ENCODE measurements around the gene ECHS1.

DNA sequence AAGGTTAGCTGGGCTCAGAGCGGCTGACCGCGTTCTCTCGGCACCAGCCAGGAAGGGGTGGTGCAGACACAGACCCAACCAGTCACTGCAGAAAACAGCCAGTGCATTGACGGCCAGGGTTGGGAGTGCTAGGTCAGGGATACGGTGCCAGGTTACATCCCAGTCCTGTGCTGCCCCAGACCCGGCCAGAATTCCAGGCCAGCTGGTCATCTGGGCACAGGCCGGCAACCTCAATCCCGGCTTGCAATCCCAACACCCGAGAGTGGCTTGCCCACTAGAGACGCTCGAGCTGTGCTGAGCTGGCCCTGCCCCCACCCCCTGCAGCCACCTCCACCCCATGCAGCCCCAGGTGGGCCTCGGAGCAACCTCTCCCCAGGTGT is 22.2 kb downstream of the ECHS1 start:
- TF ChIP-seq ZNF561 (CRISPR knock-in tag; conservative IDR thresholded peaks at IDR 0.05) (no peak), JUN (IDR thresholded peaks at IDR 0.05; ENCODE audit: borderline replicate concordance, low read depth, low read length) (no peak), JUN (CRISPR knock-in tag; IDR thresholded peaks at IDR 0.05; ENCODE audit: borderline replicate concordance) (no peak), ZNF507 (tag; conservative IDR thresholded peaks at IDR 0.05) (no peak), ARID2 (IDR thresholded peaks at IDR 0.05) (no peak), RFX5 (IDR thresholded peaks at IDR 0.05; ENCODE audit: low read depth, low read length) (no peak), PRMT5 (CRISPR knock-in tag; IDR thresholded peaks at IDR 0.05) (no peak)
